ENCODE measurements around the gene HTR3C.

DNA sequence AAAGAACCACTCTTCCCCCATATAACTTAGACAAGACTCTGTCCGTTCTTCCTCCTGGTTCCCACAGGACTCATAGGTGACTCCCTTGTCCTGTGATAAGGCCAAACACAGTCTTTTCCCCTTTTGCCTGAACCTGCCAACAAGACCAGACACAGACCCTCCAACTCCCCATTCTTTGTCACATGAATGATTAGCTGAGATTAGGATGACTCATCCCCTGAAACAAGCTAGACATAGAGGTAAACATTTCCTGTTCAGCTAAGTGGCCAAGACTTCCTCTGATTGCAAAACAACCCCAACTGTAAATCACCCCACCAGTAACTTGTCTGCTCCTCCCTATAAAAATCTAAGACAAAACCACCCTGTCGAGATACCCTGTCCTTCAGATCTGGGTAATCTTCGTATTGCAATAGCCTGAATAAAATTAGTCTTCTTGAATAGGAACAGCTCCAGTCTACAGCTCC, 32.6 kb downstream of the HTR3C start:
- TF ChIP-seq CTCF (IDR thresholded peaks at IDR 0.05) (no peak), POLR2A (IDR thresholded peaks at IDR 0.05) (no peak)
